Subcutaneous adipose tissue (tissue), 4 donors: ENCODE data around the gene ARL2BP. TPM values are rescaled to one million over a fixed set of nuclear protein-coding genes. Genes with fewer than 3 reads are reported as not detected.

Experiments used
- total RNA-seq, 4 donors: library from RNA; depleted of rRNA; stranded (reverse); fragments of >200 nt; gene quantifications; one replicate each; pipeline ENCODE4 v1.1.0, GENCODE V29; 2016
- TF ChIP-seq, protein P1 (sequence below): fragments of 450-650 bp; IDR thresholded peaks from one replicate; pipeline ENCODE4 v1.5.1; 2016; ENCODE audit warnings: low read depth, mild to moderate bottlenecking, control low read depth, antibody characterized with exemption, moderate library complexity

Gene ARL2BP
- total RNA-seq, 4 donors from 2014 or later = 48.8 to 94.1 (median 59.6) TPM

DNA sequence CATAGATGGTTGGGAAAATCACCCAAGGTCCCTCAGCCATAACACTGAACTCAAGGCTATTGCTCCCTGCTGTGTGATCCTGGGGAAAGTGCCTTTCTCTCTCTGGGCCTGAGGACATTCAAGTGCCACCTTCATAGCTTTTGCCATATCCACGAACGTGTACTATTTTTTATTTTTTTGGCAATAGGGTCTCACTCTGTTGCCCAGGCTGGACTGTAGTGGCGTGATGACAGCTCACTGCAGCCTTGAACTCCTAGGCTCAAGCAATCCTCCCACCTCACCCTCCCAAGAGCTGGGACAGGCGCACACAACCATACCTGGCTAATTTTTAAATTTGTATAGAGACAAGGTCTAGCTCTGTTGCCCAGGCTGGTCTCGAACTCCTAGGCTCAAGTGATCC is 28.8 kb downstream of the ARL2BP start:
- TF ChIP-seq, protein P1, sequence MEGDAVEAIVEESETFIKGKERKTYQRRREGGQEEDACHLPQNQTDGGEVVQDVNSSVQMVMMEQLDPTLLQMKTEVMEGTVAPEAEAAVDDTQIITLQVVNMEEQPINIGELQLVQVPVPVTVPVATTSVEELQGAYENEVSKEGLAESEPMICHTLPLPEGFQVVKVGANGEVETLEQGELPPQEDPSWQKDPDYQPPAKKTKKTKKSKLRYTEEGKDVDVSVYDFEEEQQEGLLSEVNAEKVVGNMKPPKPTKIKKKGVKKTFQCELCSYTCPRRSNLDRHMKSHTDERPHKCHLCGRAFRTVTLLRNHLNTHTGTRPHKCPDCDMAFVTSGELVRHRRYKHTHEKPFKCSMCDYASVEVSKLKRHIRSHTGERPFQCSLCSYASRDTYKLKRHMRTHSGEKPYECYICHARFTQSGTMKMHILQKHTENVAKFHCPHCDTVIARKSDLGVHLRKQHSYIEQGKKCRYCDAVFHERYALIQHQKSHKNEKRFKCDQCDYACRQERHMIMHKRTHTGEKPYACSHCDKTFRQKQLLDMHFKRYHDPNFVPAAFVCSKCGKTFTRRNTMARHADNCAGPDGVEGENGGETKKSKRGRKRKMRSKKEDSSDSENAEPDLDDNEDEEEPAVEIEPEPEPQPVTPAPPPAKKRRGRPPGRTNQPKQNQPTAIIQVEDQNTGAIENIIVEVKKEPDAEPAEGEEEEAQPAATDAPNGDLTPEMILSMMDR = no peak

DNA sequence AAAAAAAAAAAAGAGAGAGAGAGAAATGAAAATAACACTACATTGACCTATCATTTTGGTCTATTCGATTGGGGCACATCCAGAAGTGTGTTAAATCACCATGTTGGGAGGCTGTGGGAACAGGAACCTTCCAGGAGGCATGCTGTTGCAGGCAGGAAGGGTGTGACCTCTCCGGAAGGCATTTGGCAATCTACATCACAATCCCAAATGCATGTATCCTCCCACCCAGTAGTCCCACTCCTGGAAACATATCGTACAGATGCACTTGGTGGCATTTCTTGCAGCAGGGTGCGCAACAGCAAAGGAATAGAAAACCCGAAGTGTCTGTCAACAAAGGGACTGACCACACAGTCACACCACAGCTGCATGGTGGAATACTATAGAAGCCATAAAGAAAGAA is 31.5 kb downstream of the ARL2BP start:
- TF ChIP-seq, protein P1 = no peak

DNA sequence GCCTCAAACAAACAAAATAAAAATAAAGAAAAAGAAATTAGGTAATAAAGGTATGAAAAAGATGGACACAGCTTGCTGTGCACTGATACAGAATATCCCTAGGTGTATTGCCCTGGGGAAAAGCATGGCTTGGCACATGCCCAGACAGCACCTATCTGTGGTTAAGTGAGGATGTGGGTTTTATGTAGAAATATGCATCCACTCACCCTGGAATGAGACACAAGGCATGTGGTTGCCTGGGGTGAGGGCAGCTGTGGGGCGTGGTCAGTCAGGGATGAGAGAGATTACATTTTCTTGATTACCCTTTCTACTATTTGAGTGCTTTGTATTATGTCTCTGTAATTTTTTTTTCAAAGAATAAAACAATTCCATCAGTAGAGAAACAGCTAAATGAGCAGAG is 32.5 kb downstream of the ARL2BP start:
- TF ChIP-seq, protein P1 = no peak

DNA sequence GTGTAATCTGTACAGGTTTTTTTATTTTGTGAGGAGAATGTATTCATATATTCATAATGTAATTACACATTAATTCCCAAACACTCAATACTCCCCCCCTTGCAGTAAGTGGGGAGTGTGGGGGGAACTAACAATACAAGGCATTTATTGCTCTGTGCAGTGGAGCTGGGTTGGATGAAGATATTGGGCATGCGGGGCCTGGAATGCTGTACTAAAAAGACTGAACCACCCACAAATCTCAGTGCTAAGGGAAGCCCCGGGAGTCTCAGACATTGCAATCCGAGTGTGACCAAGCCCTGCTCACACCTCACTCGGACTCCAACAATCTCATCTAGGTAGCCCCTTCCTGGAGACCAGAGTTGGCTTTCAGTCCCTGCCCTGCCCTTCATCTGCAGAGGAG is 33.4 kb downstream of the ARL2BP start:
- TF ChIP-seq, protein P1 = no peak

DNA sequence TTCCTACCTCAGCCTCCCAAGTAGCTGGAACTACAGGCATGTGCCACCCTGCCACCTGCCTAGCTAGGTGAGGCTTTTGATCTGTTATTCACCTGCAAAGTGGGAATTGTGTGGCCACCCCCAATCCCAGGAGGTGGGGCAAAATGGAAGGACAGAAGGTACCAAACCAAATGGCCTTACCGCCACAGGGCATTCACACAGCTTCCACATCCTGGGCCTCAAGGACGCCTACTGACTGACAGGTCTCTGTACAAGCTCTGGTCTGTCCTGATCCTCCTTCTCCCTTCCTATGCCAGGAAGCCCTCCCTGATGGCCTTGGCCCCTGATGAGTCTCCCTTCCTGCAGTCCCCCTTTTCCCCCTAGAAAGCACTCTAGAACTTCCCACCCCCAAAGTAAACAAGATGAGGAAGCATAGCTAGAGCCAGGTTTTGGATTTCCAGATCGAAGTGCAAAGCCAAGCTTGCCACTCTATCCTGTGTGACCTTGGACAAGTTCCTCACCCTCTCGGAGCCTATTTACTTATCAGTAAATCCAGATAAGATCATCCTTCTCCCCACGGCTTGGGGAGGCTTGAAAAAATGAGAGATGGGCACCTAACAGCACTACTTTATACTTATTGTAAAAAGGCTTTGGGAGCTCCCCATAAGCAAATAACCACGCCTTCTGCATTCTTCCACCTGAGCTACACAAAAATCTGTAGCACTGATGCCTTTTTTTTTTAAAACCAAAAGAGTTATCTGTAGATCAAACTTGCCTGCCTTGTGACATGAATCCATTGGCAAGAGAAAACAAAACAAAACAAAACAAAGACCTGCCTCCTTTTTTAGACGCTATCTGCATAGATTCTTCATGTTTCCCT is 35.0 kb downstream of the ARL2BP start:
- TF ChIP-seq, protein P1 = no peak

DNA sequence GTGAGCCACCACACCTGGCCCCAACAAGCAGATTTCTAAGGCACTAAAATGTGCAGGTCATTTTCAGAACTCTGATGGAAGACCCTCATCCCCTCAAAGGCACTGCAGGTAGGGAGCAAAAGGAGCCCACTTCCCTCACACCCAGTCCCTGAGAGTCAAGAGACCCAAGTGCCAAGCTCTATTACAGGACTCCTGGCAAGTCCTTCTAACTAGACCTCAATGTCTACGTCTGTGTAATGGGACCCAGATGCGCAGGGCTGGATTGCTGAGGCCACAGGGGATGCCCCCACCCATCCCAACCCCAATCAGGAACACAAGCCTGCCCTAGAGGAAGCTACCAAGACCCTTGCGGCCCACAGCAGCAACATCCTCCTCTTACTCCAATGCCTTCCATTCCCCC is 36.7 kb downstream of the ARL2BP start:
- TF ChIP-seq, protein P1 = no peak

DNA sequence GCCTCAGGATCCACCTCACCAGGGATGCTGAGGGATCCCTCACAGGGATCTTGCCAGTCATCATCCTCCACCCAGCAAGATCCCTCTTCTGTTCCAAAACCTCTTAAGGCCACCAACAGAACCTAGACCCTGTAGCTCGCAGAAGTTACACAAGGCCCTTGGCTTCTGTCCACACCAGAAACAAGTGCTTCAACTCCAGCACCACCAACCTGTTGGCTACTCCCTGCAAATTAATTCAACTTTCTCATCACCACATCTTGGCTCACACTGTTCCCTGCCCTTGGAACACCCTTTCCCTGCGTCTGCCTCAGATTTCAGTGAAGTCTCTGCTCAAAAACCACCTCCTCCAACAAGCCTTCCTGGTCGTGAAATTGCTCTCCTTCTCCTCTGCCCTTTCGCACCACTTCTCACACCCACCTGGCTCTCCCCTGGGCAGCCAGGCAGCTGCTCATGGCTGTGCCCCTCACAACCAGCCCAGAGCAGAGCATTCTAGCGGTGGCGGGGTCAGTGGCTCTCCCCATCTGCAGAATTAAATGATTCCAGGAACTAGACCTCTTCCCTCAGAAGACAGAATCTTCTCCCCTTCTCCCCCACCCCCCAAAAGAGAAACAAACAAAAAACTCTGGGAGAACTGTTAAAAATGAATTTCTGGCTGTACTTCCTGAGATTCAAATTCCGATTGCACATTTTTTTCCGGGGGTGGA is 37.6 kb downstream of the ARL2BP start:
- TF ChIP-seq, protein P1 = no peak
